GM23338 (cell line): ENCODE results near the gene SLAMF6. TPM values are rescaled to one million over a fixed set of nuclear protein-coding genes. Genes with fewer than 3 reads are reported as not detected.

Source experiments
- ATAC-seq: fragments of 200-7000 bp; cut with Tn5 transposase; 3 replicates; pipeline ENCODE4 v1.9.1; 2020
- DNase-seq: peaks from one replicate; pipeline ENCODE4 v3.0.0-alpha.2; 2015; ENCODE audit warnings: low spot score
- H2AFZ ChIP-seq: fragments of 200-600 bp; sonication (generic); 2 replicates; pipeline ENCODE4 v1.8.0; 2016; ENCODE audit warnings: antibody characterized with exemption, mild to moderate bottlenecking, moderate library complexity
- H3F3A ChIP-seq: fragments of 200-600 bp; sonication (generic); replicated peaks from 2 replicates; pipeline ENCODE4 v1.8.0; 2017; ENCODE audit warnings: antibody characterized with exemption, mixed run types, low read depth
- H3K27ac ChIP-seq: fragments of 200-600 bp; sonication (generic); 2 replicates; pipeline ENCODE4 v1.6.1; 2016; ENCODE audit warnings: low read depth
- H3K27me3 ChIP-seq: fragments of 200-600 bp; sonication (generic); 2 replicates; pipeline ENCODE4 v1.8.0; 2016; ENCODE audit warnings: mild to moderate bottlenecking, mixed run types, moderate library complexity; ENCODE audit not compliant: insufficient read depth
- H3K36me3 ChIP-seq: fragments of 200-600 bp; sonication (generic); 2 replicates; pipeline ENCODE4 v1.8.0; 2016; ENCODE audit warnings: mild to moderate bottlenecking; ENCODE audit not compliant: insufficient read depth
- H3K4me1 ChIP-seq: fragments of 200-600 bp; sonication (generic); 2 replicates; pipeline ENCODE4 v1.8.0; 2016; ENCODE audit warnings: mild to moderate bottlenecking, moderate library complexity; ENCODE audit not compliant: insufficient read depth
- H3K4me2 ChIP-seq: fragments of 200-600 bp; sonication (generic); 2 replicates; pipeline ENCODE4 v1.7.1; 2017; ENCODE audit warnings: mixed run types
- H3K4me3 ChIP-seq: fragments of 200-600 bp; sonication (generic); 2 replicates; pipeline ENCODE4 v1.6.1; 2016; ENCODE audit warnings: mixed run types
- H3K79me2 ChIP-seq: fragments of 200-600 bp; sonication (generic); replicated peaks from 2 replicates; pipeline ENCODE4 v1.8.0; 2017; ENCODE audit warnings: mild to moderate bottlenecking; ENCODE audit not compliant: insufficient read depth
- H3K9me2 ChIP-seq: fragments of 200-600 bp; sonication (generic); 2 replicates; pipeline ENCODE4 v1.8.0; 2017; ENCODE audit not compliant: insufficient read depth
- H4K20me1 ChIP-seq: fragments of 200-600 bp; sonication (generic); replicated peaks from 2 replicates; pipeline ENCODE4 v1.8.0; 2017; ENCODE audit warnings: mild to moderate bottlenecking; ENCODE audit not compliant: insufficient read depth
- H3K27ac Mint-ChIP-seq: 2 replicates; pipeline ENCODE4 v1.8.0; 2020; ENCODE audit warnings: inconsistent platforms, mild to moderate bottlenecking, moderate library complexity, mixed read lengths
- H3K27me3 Mint-ChIP-seq: 3 replicates; pipeline ENCODE4 v1.8.0; 2022; ENCODE audit warnings: low read depth, mild to moderate bottlenecking, moderate library complexity, mixed read lengths, inconsistent platforms; ENCODE audit not compliant: insufficient read depth, poor library complexity
- H3K36me3 Mint-ChIP-seq: 3 replicates; pipeline ENCODE4 v1.8.0; 2021; ENCODE audit warnings: low read depth, mild to moderate bottlenecking, inconsistent platforms, moderate library complexity, mixed read lengths
- H3K4me1 Mint-ChIP-seq: 3 replicates; pipeline ENCODE4 v1.8.0; 2020; ENCODE audit warnings: mild to moderate bottlenecking, inconsistent platforms, mixed read lengths
- H3K4me3 Mint-ChIP-seq: 3 replicates; pipeline ENCODE4 v1.8.0; 2021; ENCODE audit warnings: moderate library complexity, mild to moderate bottlenecking, inconsistent platforms, mixed read lengths
- H3K9me3 Mint-ChIP-seq: 3 replicates; pipeline ENCODE4 v1.8.0; 2020; ENCODE audit warnings: moderate library complexity, mild to moderate bottlenecking, inconsistent platforms, mixed read lengths
- ETS1 ChIP-seq: IDR thresholded peaks from 2 replicates; pipeline ENCODE4 v1.6.1; 2016; ENCODE audit warnings: antibody characterized with exemption
- EZH2 ChIP-seq: fragments of 200-600 bp; sonication (generic); IDR thresholded peaks from one replicate; pipeline ENCODE4 v1.8.0; 2017; ENCODE audit warnings: antibody characterized with exemption, mild to moderate bottlenecking, low read depth; ENCODE audit not compliant: unreplicated experiment
- EZH2phosphoT487 ChIP-seq: fragments of 200-600 bp; sonication (generic); IDR thresholded peaks from one replicate; pipeline ENCODE4 v1.8.1; 2018; ENCODE audit warnings: antibody characterized with exemption; ENCODE audit not compliant: unreplicated experiment
- NANOG ChIP-seq: IDR thresholded peaks from 2 replicates; pipeline ENCODE4 v1.6.1; 2016; ENCODE audit warnings: antibody characterized with exemption, borderline replicate concordance
- POLR2AphosphoS5 ChIP-seq: IDR thresholded peaks from 2 replicates; pipeline ENCODE4 v1.6.1; 2016; ENCODE audit warnings: antibody characterized with exemption, low read depth
- ZNF331 ChIP-seq: fragments of 250-450 bp; sonication (Bioruptor Pico); IDR thresholded peaks from 2 replicates; pipeline ENCODE4 v1.5.0; 2020; ENCODE audit warnings: low read depth, mild to moderate bottlenecking, moderate library complexity
- ZNF462 ChIP-seq: fragments of 250-450 bp; sonication (Bioruptor Pico); IDR thresholded peaks from 2 replicates; pipeline ENCODE4 v1.5.0; 2020; ENCODE audit warnings: mild to moderate bottlenecking, moderate library complexity
- polyA plus RNA-seq: library from polyadenylated mRNA; unstranded; fragments of >200 nt; fragmentation: Nextera tagmentation; extraction: Ambion mirVana; gene quantifications from 2 replicates; pipeline ENCODE4 v1.2.1, GENCODE V29; 2016
- total RNA-seq: library from RNA; depleted of rRNA; stranded (reverse); fragments of >200 nt; shearing (Covaris generic); gene quantifications from 2 replicates; pipeline ENCODE4 v1.2.3, GENCODE V29; 2014
- TF ChIP-seq, protein P1 (sequence below): IDR thresholded peaks from one replicate; pipeline ENCODE4 v1.6.1; 2018; ENCODE audit warnings: antibody characterized with exemption; ENCODE audit not compliant: unreplicated experiment

Gene SLAMF6
- total and polyA plus RNA-seq, 2 experiments from 2014 or later: not detected

DNA sequence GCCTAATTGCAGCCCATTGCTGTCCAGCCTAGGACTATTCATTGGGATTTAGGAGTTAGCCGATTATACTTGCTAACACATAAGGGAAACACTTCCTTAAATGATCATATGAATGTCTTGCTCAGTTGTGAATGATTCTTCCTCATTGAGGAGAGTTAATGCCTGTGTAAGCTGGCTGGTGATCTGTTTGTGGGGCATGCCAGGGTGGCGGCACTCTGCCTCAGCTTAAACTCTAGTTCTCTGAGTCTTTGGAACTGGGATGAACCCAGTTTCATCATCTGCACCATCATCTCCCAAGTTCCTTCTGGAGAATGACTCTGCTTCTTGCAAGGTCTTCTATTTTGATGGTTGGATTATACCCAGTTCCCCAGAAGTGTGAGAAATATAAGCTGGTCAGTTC is 23.9 kb upstream of the SLAMF6 start:
- TF ChIP-seq EZH2 (no peak), ZNF462 (CRISPR knock-in tag) (no peak), EZH2phosphoT487 (no peak), NANOG (no peak), ZNF331 (no peak), ETS1 (no peak), POLR2AphosphoS5 (no peak)
- TF ChIP-seq, protein P1, sequence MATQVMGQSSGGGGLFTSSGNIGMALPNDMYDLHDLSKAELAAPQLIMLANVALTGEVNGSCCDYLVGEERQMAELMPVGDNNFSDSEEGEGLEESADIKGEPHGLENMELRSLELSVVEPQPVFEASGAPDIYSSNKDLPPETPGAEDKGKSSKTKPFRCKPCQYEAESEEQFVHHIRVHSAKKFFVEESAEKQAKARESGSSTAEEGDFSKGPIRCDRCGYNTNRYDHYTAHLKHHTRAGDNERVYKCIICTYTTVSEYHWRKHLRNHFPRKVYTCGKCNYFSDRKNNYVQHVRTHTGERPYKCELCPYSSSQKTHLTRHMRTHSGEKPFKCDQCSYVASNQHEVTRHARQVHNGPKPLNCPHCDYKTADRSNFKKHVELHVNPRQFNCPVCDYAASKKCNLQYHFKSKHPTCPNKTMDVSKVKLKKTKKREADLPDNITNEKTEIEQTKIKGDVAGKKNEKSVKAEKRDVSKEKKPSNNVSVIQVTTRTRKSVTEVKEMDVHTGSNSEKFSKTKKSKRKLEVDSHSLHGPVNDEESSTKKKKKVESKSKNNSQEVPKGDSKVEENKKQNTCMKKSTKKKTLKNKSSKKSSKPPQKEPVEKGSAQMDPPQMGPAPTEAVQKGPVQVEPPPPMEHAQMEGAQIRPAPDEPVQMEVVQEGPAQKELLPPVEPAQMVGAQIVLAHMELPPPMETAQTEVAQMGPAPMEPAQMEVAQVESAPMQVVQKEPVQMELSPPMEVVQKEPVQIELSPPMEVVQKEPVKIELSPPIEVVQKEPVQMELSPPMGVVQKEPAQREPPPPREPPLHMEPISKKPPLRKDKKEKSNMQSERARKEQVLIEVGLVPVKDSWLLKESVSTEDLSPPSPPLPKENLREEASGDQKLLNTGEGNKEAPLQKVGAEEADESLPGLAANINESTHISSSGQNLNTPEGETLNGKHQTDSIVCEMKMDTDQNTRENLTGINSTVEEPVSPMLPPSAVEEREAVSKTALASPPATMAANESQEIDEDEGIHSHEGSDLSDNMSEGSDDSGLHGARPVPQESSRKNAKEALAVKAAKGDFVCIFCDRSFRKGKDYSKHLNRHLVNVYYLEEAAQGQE: no peak
- H3K4me1 ChIP-seq: no peaks in the 10 kb centered on the region
- H3K79me2 ChIP-seq: no peaks in the 10 kb centered on the region
- no peaks in the 10 kb centered on the region for H3K36me3 Mint-ChIP-seq
- H3K27ac ChIP-seq: no peak overlapping the region
- DNase-seq (no peak), ATAC-seq (no peak)
- no peak overlapping the region for H3K4me2 ChIP-seq
- H3K9me2 ChIP-seq: peaks cover 12% of the 10 kb centered on the region
- no peak overlapping the region for H3K27ac Mint-ChIP-seq
- H3K4me1 Mint-ChIP-seq: no peaks in the 10 kb centered on the region
- H4K20me1 ChIP-seq: no peaks in the 10 kb centered on the region
- H3K4me3 Mint-ChIP-seq: no peak overlapping the region
- peaks cover 4% of the 10 kb centered on the region for H3K27me3 Mint-ChIP-seq
- H3K4me3 ChIP-seq: no peak overlapping the region
- no peaks in the 10 kb centered on the region for H3K27me3 ChIP-seq
- no peaks in the 10 kb centered on the region for H3F3A ChIP-seq
- H3K36me3 ChIP-seq: no peaks in the 10 kb centered on the region
- H3K9me3 Mint-ChIP-seq: no peaks in the 10 kb centered on the region
- no peak overlapping the region for H2AFZ ChIP-seq
